ENCODE results near the gene DYSF.

The DYSF gene

GRCh38 chr2:71503837-71504236 is 50.5 kb downstream of the DYSF start:
- DNase-seq: no peak

- DNase-seq: no peak
Measured at GRCh38 chr2:71504611-71505010, 51.2 kb downstream of the DYSF start.

- peak; percentile 46 for DNase-seq
Measured at GRCh38 chr2:71505086-71505769, 51.9 kb downstream of the DYSF start.

- DNase-seq: no peak
Measured at GRCh38 chr2:71505770-71506140, 52.4 kb downstream of the DYSF start.

- no peak for DNase-seq
Measured at GRCh38 chr2:71506222-71507153, 53.1 kb downstream of the DYSF start.

- no peak for DNase-seq
Measured at GRCh38 chr2:71507476-71507875, 54.1 kb downstream of the DYSF start.

- DNase-seq: peak; percentile 79
Measured at GRCh38 chr2:71510196-71510807, 56.9 kb downstream of the DYSF start.

- no peak for DNase-seq
Measured at GRCh38 chr2:71510938-71511337, 57.6 kb downstream of the DYSF start.

GRCh38 chr2:71511776-71512175 is 58.4 kb downstream of the DYSF start:
- DNase-seq: no peak

GRCh38 chr2:71512386-71512785 is 59.0 kb downstream of the DYSF start:
- DNase-seq: no peak

GRCh38 chr2:71513096-71513495 is 59.7 kb downstream of the DYSF start:
- DNase-seq: no peak

GRCh38 chr2:71513721-71514120 is 60.4 kb downstream of the DYSF start:
- no peak for DNase-seq

GRCh38 chr2:71516253-71516888 is 63.0 kb downstream of the DYSF start:
- no peak for DNase-seq

- DNase-seq: no peak
Measured at GRCh38 chr2:71517851-71518250, 64.5 kb downstream of the DYSF start.

- no peak for DNase-seq
Measured at GRCh38 chr2:71521436-71521950, 68.1 kb downstream of the DYSF start.

- DNase-seq: no peak
Measured at GRCh38 chr2:71524476-71524875, 71.1 kb downstream of the DYSF start.

GRCh38 chr2:71526141-71526540 is 72.8 kb downstream of the DYSF start:
- no peak for DNase-seq

- DNase-seq: no peak
Measured at GRCh38 chr2:71526975-71527374, 73.6 kb downstream of the DYSF start.

- no peak for DNase-seq
Measured at GRCh38 chr2:71528131-71528591, 74.8 kb downstream of the DYSF start.

- DNase-seq: no peak
Measured at GRCh38 chr2:71528749-71529148, 75.4 kb downstream of the DYSF start.

GRCh38 chr2:71530211-71530610 is 76.8 kb downstream of the DYSF start:
- no peak for DNase-seq

GRCh38 chr2:71530641-71531332 is 77.4 kb downstream of the DYSF start:
- DNase-seq: peak; percentile 68

All from eye (tissue), 1 donor.